ENCODE measurements around the gene ZNF526.

- TF ChIP-seq, protein P1, sequence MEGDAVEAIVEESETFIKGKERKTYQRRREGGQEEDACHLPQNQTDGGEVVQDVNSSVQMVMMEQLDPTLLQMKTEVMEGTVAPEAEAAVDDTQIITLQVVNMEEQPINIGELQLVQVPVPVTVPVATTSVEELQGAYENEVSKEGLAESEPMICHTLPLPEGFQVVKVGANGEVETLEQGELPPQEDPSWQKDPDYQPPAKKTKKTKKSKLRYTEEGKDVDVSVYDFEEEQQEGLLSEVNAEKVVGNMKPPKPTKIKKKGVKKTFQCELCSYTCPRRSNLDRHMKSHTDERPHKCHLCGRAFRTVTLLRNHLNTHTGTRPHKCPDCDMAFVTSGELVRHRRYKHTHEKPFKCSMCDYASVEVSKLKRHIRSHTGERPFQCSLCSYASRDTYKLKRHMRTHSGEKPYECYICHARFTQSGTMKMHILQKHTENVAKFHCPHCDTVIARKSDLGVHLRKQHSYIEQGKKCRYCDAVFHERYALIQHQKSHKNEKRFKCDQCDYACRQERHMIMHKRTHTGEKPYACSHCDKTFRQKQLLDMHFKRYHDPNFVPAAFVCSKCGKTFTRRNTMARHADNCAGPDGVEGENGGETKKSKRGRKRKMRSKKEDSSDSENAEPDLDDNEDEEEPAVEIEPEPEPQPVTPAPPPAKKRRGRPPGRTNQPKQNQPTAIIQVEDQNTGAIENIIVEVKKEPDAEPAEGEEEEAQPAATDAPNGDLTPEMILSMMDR (IDR thresholded peaks at IDR 0.05), result peak; percentile 69 to 80 (median 73)
- TF ChIP-seq POLR2A (IDR thresholded peaks at IDR 0.05), result peak; percentile 50
Observed at GRCh38 chr19:42244347-42245220, 24.5 kb downstream of the ZNF526 start.

All from ovary (tissue), 3 donors.